ENCODE results near the gene KDM4E. TPM values are rescaled to one million over a fixed set of nuclear protein-coding genes. Genes with fewer than 3 reads are reported as not detected.

The KDM4E gene
- total RNA-seq, 2 donors from 2014 or later: not detected

- H3K4me3 ChIP-seq: peak overlapping the region; percentile 87 to 90
- peak; percentile 84 for DNase-seq (ENCODE audit: low spot score)
Measured at GRCh38 chr11:95067039-95067840, 42.2 kb downstream of the KDM4E start.

GRCh38 chr11:95067841-95068219, 42.8 kb downstream of the KDM4E start:
- DNase-seq (ENCODE audit: low spot score): peak; percentile 74
- TF ChIP-seq CTCF (IDR thresholded peaks at IDR 0.05): no peak
- Histone ChIP-seq H3K4me3 (peak overlapping the region; percentile 87 to 90), H3K9me3 (no peaks in the 10 kb centered on the region), H3K27ac (peak overlapping the region; percentile 97 to 99), H3K4me1 (peaks cover 0 to 18% of the 10 kb centered on the region in 2 donors), H3K36me3 (no peaks in the 10 kb centered on the region), H3K27me3 (no peaks in the 10 kb centered on the region)

More at GRCh38 chr11:95067039-95067840, 42.2 kb downstream of the KDM4E start:
- Histone ChIP-seq H3K27ac (peak overlapping the region; percentile 97 to 99), H3K9me3 (no peaks in the 10 kb centered on the region), H3K4me1 (peaks cover 0 to 18% of the 10 kb centered on the region in 2 donors), H3K36me3 (no peaks in the 10 kb centered on the region), H3K27me3 (no peaks in the 10 kb centered on the region)
- peak; percentile 45 to 65 for TF ChIP-seq CTCF (IDR thresholded peaks at IDR 0.05)

GRCh38 chr11:95068549-95068948, 43.5 kb downstream of the KDM4E start:
- Histone ChIP-seq H3K27me3 (no peaks in the 10 kb centered on the region), H3K36me3 (no peaks in the 10 kb centered on the region), H3K4me3 (peak overlapping the region; percentile 87 to 90), H3K27ac (peak overlapping the region; percentile 97 to 99), H3K9me3 (no peaks in the 10 kb centered on the region), H3K4me1 (peaks cover 0 to 18% of the 10 kb centered on the region in 2 donors)
- DNase-seq (ENCODE audit: low spot score): peak; percentile 92
- TF ChIP-seq CTCF (IDR thresholded peaks at IDR 0.05): no peak

- Histone ChIP-seq H3K9me3 (no peaks in the 10 kb centered on the region), H3K36me3 (no peaks in the 10 kb centered on the region), H3K27ac (no peak overlapping the region), H3K27me3 (no peaks in the 10 kb centered on the region), H3K4me1 (peaks cover 0 to 32% of the 10 kb centered on the region in 2 donors), H3K4me3 (no peak overlapping the region)
- DNase-seq (ENCODE audit: low spot score): no peak
- TF ChIP-seq CTCF (IDR thresholded peaks at IDR 0.05): no peak
Measured at GRCh38 chr11:95070471-95070870, 45.4 kb downstream of the KDM4E start.

- no peak overlapping the region for H3K27ac ChIP-seq
- H3K9me3 ChIP-seq: no peaks in the 10 kb centered on the region
- no peaks in the 10 kb centered on the region for H3K27me3 ChIP-seq
- no peak for TF ChIP-seq CTCF (IDR thresholded peaks at IDR 0.05)
- no peaks in the 10 kb centered on the region for H3K36me3 ChIP-seq
- peaks cover 0 to 32% of the 10 kb centered on the region in 2 donors for H3K4me1 ChIP-seq
- no peak for DNase-seq (ENCODE audit: low spot score)
- H3K4me3 ChIP-seq: no peak overlapping the region
Measured at GRCh38 chr11:95072948-95073347, 47.9 kb downstream of the KDM4E start.
